HepG2 (cell line): Measurements from ENCODE around the gene GJB2. TPM values are rescaled to one million over a fixed set of nuclear protein-coding genes. Genes with fewer than 3 reads are reported as not detected.

ENCODE experiments used
- SNAI1 ChIP-seq: sonication (generic); formaldehyde crosslinking; IDR thresholded peaks from 2 replicates; pipeline ENCODE4 v1.5.0; 2020; ENCODE audit warnings: mild to moderate bottlenecking, missing genetic modification reagents, borderline replicate concordance
- ZFP37 ChIP-seq: sonication (generic); formaldehyde crosslinking; IDR thresholded peaks from 2 replicates; pipeline ENCODE4 v1.4.0; 2020; ENCODE audit warnings: missing genetic modification reagents, borderline replicate concordance
- polyA plus RNA-seq, 8 experiments: library from polyadenylated mRNA; depleted of rRNA in 3 of 8; stranded (reverse) in 7 of 8; unstranded in 1 of 8; fragments of >200 nt; fragmentation: Illumina TruSeq in 4 of 8; extraction: Trizol in 4 of 8; gene quantifications; 2 replicates each; pipeline versions ENCODE4 v1.2.1 to v1.2.3, GENCODE V29; 2011 to 2016; ENCODE audit warnings: low read depth in 4 of 8, missing spikeins in 1 of 8, mixed read lengths in 1 of 8; ENCODE audit not compliant: insufficient read depth in 1 of 8
- total RNA-seq, 5 experiments: library from RNA; depleted of rRNA; stranded (reverse); fragments of >200 nt; fragmentation: Illumina TruSeq; extraction: Trizol; gene quantifications; 2 replicates each; pipeline ENCODE4 v1.2.3, GENCODE V29; 2016; ENCODE audit warnings: low read depth in 1 of 5
- TF ChIP-seq, protein P1 (sequence below): sonication (generic); formaldehyde crosslinking; IDR thresholded peaks from 2 replicates; pipeline ENCODE4 v1.4.0; 2020; ENCODE audit warnings: mild to moderate bottlenecking, missing genetic modification reagents
- TF ChIP-seq, protein P2 (sequence below): sonication (generic); formaldehyde crosslinking; IDR thresholded peaks from 2 replicates; pipeline ENCODE4 v1.9.0; 2021; ENCODE audit warnings: missing genetic modification reagents, borderline replicate concordance
- TF ChIP-seq, protein P3 (sequence below): sonication (generic); formaldehyde crosslinking; IDR thresholded peaks from 2 replicates; pipeline ENCODE4 v1.4.0; 2020; ENCODE audit warnings: missing genetic modification reagents, borderline replicate concordance
- TF ChIP-seq, protein P4 (sequence below): sonication (generic); formaldehyde crosslinking; conservative IDR thresholded peaks from 2 replicates; pipeline ENCODE4 v1.5.0; 2020; ENCODE audit warnings: missing genetic modification reagents

The GJB2 gene
- total and polyA plus RNA-seq, 2 of the 13 experiments (the other 11 are each of a cell fraction or from before 2014, with no cell fraction given): 0.15 to 0.18 TPM

DNA sequence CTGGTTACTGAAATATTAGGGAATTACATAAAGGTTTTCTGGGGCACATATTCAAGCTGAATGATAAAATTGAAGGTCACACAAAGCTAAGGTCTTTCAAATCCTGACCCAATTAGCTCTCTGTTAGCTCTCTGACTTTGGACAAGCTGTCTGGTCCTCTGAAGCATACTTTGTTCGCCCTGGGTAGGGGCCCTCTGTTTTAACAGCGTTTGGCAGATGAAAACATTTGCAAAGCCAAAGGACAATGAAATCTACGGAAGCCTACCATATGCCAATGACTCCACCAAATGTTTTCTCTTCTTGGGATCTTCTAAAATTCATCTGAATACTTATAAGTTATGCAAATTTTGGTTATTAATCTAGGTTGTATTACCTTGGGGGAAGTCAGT is 17.3 kb downstream of the GJB2 start (continued):
- TF ChIP-seq, protein P1, sequence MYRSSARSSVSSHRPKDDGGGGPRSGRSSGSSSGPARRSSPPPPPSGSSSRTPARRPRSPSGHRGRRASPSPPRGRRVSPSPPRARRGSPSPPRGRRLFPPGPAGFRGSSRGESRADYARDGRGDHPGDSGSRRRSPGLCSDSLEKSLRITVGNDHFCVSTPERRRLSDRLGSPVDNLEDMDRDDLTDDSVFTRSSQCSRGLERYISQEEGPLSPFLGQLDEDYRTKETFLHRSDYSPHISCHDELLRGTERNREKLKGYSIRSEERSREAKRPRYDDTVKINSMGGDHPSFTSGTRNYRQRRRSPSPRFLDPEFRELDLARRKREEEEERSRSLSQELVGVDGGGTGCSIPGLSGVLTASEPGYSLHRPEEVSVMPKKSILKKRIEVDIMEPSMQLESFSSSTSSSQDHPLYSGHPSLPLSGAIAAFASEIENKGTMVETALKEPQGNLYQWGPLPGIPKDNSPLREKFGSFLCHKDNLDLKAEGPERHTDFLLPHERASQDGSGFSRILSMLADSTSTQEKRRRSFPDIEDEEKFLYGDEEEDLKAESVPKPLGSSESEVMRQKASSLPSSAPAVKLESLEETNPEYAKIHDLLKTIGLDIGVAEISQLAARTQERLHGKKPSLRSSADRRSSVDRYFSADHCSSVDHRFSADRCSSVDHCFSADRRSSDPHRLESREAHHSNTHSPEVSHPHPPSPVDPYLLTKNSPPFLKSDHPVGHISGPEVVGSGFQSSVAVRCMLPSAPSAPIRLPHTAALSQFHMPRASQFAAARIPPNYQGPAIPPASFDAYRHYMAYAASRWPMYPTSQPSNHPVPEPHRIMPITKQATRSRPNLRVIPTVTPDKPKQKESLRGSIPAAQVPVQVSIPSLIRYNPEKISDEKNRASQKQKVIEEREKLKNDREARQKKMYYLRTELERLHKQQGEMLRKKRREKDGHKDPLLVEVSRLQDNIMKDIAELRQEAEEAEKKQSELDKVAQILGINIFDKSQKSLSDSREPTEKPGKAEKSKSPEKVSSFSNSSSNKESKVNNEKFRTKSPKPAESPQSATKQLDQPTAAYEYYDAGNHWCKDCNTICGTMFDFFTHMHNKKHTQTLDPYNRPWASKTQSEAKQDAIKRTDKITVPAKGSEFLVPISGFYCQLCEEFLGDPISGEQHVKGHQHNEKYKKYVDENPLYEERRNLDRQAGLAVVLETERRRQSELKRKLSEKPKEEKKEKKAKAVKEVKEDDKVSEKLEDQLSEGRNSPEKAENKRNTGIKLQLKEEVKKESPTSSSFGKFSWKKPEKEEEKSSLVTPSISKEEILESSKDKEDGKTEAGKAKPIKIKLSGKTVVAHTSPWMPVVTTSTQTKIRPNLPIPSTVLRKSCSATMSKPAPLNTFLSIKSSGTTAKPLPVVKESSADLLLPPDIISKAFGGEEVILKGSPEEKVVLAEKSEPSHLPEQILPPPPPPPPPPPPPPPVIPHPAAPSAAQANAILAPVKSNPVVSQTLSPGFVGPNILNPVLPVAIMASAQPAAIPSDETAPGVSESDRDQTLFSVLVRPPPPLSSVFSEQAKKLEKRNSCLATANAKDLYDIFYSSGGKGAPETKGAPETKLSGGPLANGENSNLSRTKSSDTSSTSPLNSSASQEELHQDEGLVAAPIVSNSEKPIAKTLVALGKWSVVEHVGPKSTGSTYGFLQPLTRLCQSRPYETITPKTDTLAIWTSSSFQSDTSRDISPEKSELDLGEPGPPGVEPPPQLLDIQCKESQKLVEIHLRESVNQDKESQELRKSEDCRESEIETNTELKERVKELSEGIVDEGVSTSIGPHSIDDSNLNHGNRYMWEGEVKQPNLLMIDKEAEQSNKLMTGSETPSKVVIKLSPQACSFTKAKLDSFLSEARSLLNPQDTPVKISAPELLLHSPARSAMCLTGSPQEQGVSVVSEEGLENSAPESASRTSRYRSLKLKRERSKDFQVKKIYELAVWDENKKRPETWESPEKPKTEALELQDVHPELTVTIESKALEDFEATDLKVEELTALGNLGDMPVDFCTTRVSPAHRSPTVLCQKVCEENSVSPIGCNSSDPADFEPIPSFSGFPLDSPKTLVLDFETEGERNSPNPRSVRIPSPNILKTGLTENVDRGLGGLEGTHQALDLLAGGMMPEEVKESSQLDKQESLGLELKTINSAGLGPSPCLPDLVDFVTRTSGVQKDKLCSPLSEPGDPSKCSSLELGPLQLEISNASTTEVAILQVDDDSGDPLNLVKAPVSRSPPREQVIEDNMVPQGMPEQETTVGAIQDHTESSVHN (CRISPR knock-in tag): no peak
- TF ChIP-seq, protein P2, sequence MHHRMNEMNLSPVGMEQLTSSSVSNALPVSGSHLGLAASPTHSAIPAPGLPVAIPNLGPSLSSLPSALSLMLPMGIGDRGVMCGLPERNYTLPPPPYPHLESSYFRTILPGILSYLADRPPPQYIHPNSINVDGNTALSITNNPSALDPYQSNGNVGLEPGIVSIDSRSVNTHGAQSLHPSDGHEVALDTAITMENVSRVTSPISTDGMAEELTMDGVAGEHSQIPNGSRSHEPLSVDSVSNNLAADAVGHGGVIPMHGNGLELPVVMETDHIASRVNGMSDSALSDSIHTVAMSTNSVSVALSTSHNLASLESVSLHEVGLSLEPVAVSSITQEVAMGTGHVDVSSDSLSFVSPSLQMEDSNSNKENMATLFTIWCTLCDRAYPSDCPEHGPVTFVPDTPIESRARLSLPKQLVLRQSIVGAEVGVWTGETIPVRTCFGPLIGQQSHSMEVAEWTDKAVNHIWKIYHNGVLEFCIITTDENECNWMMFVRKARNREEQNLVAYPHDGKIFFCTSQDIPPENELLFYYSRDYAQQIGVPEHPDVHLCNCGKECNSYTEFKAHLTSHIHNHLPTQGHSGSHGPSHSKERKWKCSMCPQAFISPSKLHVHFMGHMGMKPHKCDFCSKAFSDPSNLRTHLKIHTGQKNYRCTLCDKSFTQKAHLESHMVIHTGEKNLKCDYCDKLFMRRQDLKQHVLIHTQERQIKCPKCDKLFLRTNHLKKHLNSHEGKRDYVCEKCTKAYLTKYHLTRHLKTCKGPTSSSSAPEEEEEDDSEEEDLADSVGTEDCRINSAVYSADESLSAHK (CRISPR knock-in tag): no peak
- no peak for TF ChIP-seq ZFP37 (CRISPR knock-in tag)
- TF ChIP-seq, protein P3, sequence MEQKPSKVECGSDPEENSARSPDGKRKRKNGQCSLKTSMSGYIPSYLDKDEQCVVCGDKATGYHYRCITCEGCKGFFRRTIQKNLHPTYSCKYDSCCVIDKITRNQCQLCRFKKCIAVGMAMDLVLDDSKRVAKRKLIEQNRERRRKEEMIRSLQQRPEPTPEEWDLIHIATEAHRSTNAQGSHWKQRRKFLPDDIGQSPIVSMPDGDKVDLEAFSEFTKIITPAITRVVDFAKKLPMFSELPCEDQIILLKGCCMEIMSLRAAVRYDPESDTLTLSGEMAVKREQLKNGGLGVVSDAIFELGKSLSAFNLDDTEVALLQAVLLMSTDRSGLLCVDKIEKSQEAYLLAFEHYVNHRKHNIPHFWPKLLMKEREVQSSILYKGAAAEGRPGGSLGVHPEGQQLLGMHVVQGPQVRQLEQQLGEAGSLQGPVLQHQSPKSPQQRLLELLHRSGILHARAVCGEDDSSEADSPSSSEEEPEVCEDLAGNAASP: no peak
- TF ChIP-seq, protein P4, sequence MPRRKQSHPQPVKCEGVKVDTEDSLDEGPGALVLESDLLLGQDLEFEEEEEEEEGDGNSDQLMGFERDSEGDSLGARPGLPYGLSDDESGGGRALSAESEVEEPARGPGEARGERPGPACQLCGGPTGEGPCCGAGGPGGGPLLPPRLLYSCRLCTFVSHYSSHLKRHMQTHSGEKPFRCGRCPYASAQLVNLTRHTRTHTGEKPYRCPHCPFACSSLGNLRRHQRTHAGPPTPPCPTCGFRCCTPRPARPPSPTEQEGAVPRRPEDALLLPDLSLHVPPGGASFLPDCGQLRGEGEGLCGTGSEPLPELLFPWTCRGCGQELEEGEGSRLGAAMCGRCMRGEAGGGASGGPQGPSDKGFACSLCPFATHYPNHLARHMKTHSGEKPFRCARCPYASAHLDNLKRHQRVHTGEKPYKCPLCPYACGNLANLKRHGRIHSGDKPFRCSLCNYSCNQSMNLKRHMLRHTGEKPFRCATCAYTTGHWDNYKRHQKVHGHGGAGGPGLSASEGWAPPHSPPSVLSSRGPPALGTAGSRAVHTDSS: no peak
- TF ChIP-seq SNAI1 (CRISPR knock-in tag): no peak
